Measurements from ENCODE around the gene PDHX. TPM values are rescaled to one million over a fixed set of nuclear protein-coding genes. Genes with fewer than 3 reads are reported as not detected.

PDHX gene
- total RNA-seq, 2 experiments from 2014 or later: 17.3 to 17.4 TPM

DNA sequence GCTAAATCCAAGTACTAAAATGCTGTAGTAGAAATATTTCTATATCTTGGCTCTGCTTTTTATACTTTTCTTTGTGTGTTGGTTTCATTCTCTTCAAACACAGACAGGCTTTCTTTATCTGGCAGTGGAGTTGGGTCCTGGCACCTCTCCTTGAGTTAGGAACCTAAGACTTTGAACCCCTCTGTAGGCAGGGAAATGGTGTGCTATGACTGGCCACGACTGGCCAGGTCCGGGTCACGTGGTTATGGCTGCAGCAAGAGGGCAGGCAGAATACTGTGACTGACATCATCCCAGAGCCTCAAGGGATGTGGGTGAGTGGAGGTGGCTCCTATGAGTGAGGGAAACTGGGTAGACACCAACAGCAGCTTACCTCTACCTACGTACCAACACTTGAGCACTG, 42.2 kb upstream of the PDHX start:
- Histone ChIP-seq H3K36me3 (ENCODE audit: insufficient read depth, low read length) (no peaks in the 10 kb centered on the region), H3K27ac (ENCODE audit: low read depth in 1 of 2, low read length in 2 of 2) (no peak overlapping the region), H3K9me3 (ENCODE audit: control insufficient read depth in 1 of 2, insufficient read depth in 1 of 2, low read length in 2 of 2) (no peaks in the 10 kb centered on the region), H3K27me3 (ENCODE audit: control insufficient read depth in 1 of 2, insufficient read depth in 2 of 2, low read length in 2 of 2) (no peaks in the 10 kb centered on the region), H3K4me3 (ENCODE audit: low read length) (no peak overlapping the region), H3K4me1 (ENCODE audit: insufficient read depth, low read length) (no peaks in the 10 kb centered on the region)
- DNase-seq (no peak), ATAC-seq (ENCODE audit: poor library complexity) (no peak)
- no peaks in the 10 kb centered on the region for H3K27me3 Mint-ChIP-seq
- no peak overlapping the region for H3K27ac Mint-ChIP-seq
- intact Hi-C loops (cut with DNase I, micrococcal nuclease): no loop called here
- CTCF ChIA-PET: no interaction called here
- H3K9me3 Mint-ChIP-seq: no peaks in the 10 kb centered on the region
- H3K4me1 Mint-ChIP-seq (ENCODE audit: low read depth): no peaks in the 10 kb centered on the region
- POLR2A ChIA-PET: no interaction called here
- peaks cover 12% of the 10 kb centered on the region for H3K36me3 Mint-ChIP-seq (ENCODE audit: low read depth)
- H3K4me3 Mint-ChIP-seq: no peak overlapping the region
- TF ChIP-seq, protein P1, sequence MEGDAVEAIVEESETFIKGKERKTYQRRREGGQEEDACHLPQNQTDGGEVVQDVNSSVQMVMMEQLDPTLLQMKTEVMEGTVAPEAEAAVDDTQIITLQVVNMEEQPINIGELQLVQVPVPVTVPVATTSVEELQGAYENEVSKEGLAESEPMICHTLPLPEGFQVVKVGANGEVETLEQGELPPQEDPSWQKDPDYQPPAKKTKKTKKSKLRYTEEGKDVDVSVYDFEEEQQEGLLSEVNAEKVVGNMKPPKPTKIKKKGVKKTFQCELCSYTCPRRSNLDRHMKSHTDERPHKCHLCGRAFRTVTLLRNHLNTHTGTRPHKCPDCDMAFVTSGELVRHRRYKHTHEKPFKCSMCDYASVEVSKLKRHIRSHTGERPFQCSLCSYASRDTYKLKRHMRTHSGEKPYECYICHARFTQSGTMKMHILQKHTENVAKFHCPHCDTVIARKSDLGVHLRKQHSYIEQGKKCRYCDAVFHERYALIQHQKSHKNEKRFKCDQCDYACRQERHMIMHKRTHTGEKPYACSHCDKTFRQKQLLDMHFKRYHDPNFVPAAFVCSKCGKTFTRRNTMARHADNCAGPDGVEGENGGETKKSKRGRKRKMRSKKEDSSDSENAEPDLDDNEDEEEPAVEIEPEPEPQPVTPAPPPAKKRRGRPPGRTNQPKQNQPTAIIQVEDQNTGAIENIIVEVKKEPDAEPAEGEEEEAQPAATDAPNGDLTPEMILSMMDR (IDR thresholded peaks at IDR 0.05): no peak

DNA sequence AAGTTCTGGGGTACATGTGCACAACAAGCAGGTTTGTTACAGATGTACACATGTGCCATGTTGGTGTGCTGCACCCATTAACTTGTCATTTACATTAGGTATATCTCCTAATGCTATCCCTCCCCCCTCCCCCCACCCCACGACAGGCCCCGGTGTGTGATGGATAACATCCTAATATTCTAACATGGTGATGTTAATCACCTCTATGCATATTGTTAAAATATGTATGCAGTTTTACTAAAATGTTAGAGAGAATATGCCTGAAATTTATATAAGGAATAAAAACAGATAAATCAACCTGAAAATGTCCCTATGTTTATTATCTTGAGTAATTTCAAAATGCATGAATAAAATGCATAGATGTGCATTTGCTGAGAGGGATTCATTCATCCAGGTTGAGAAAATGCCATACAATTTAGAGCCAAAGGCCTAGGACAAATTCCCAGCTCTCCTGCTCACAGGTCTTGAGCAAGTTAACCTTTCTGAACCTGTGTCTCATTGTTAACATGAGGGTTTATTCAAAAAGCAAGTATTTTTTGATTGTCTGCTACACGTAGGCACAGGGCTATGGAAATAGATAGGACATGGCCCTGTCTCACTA, 38.9 kb upstream of the PDHX start:
- ChIA-PET POLR2A (no interaction called here), CTCF (no interaction called here)
- DNase-seq: no peak
- ATAC-seq (ENCODE audit: poor library complexity): no peak
- intact Hi-C loops (cut with DNase I, micrococcal nuclease): no loop called here
- H3K36me3 Mint-ChIP-seq (ENCODE audit: low read depth): peaks cover 28% of the 10 kb centered on the region
- H3K27me3 ChIP-seq (ENCODE audit: control insufficient read depth in 1 of 2, insufficient read depth in 2 of 2, low read length in 2 of 2): no peaks in the 10 kb centered on the region
- H3K27ac Mint-ChIP-seq: no peak overlapping the region
- no peaks in the 10 kb centered on the region for H3K27me3 Mint-ChIP-seq
- H3K36me3 ChIP-seq (ENCODE audit: insufficient read depth, low read length): peaks cover 4% of the 10 kb centered on the region
- no peaks in the 10 kb centered on the region for H3K4me1 Mint-ChIP-seq (ENCODE audit: low read depth)
- TF ChIP-seq, protein P1 (IDR thresholded peaks at IDR 0.05): no peak
- no peak overlapping the region for H3K4me3 Mint-ChIP-seq
- no peaks in the 10 kb centered on the region for H3K4me1 ChIP-seq (ENCODE audit: insufficient read depth, low read length)
- no peaks in the 10 kb centered on the region for H3K9me3 ChIP-seq (ENCODE audit: control insufficient read depth in 1 of 2, insufficient read depth in 1 of 2, low read length in 2 of 2)
- H3K9me3 Mint-ChIP-seq: no peaks in the 10 kb centered on the region
- no peak overlapping the region for H3K27ac ChIP-seq (ENCODE audit: low read depth in 1 of 2, low read length in 2 of 2)
- no peak overlapping the region for H3K4me3 ChIP-seq (ENCODE audit: low read length)

DNA sequence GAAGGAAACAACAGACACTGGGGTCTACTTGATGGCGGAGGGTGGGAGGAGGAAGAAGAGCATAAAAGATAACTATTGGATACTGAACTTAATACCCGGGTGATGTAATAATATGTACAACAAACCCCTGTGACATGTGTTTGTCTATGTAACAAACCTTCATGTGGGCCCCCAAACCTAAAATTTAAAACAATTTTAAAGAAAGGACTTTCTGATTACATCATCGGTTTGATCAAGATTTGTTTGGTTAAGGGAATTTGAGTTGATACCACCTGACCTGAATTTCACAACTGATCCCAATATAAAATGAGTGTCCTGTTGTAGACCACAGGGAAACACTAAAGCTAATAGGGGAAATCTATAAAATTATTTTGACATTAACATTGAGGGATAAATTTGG, 34.5 kb upstream of the PDHX start:
- POLR2A ChIA-PET: no interaction called here
- intact Hi-C loops (cut with DNase I, micrococcal nuclease): no loop called here
- DNase-seq: no peak

More for the DNA sequence above, 34.5 kb upstream of the PDHX start:
- Histone ChIP-seq H3K36me3 (ENCODE audit: insufficient read depth, low read length) (peaks cover 6% of the 10 kb centered on the region), H3K9me3 (ENCODE audit: control insufficient read depth in 1 of 2, insufficient read depth in 1 of 2, low read length in 2 of 2) (no peaks in the 10 kb centered on the region), H3K4me1 (ENCODE audit: insufficient read depth, low read length) (no peaks in the 10 kb centered on the region), H3K4me3 (ENCODE audit: low read length) (no peak overlapping the region), H3K27ac (ENCODE audit: low read depth in 1 of 2, low read length in 2 of 2) (no peak overlapping the region), H3K27me3 (ENCODE audit: control insufficient read depth in 1 of 2, insufficient read depth in 2 of 2, low read length in 2 of 2) (no peaks in the 10 kb centered on the region)
- CTCF ChIA-PET: no interaction called here
- Mint-ChIP-seq H3K4me3 (no peak overlapping the region), H3K9me3 (no peaks in the 10 kb centered on the region), H3K27me3 (no peaks in the 10 kb centered on the region), H3K4me1 (ENCODE audit: low read depth) (no peaks in the 10 kb centered on the region), H3K36me3 (ENCODE audit: low read depth) (peaks cover 54% of the 10 kb centered on the region), H3K27ac (no peak overlapping the region)
- TF ChIP-seq, protein P1 (IDR thresholded peaks at IDR 0.05): no peak
- ATAC-seq (ENCODE audit: poor library complexity): no peak

All from CD4-positive, alpha-beta T cell (primary cell).